WERI-Rb-1 (cell line): Measurements from ENCODE around the gene PSMB11.

Experiments used
- DNase-seq: peaks from one replicate; pipeline ENCODE4 v3.0.0-alpha.2; 2020
- H3K27ac ChIP-seq: fragments of 250-450 bp; sonication (Bioruptor Pico); 2 replicates; pipeline ENCODE4 v1.5.1; 2020; ENCODE audit warnings: mild to moderate bottlenecking, moderate library complexity
- H3K27me3 ChIP-seq: fragments of 250-450 bp; sonication (Bioruptor Pico); 2 replicates; pipeline ENCODE4 v1.5.1; 2021; ENCODE audit warnings: mild to moderate bottlenecking, low read depth, moderate library complexity; ENCODE audit not compliant: insufficient read depth, severe bottlenecking
- H3K36me3 ChIP-seq: fragments of 250-450 bp; sonication (Bioruptor Pico); 2 replicates; pipeline ENCODE4 v1.5.1; 2020; ENCODE audit warnings: mild to moderate bottlenecking, moderate library complexity
- H3K4me3 ChIP-seq: 2 replicates; pipeline ENCODE4 v1.5.1; 2011; ENCODE audit warnings: low read depth, mild to moderate bottlenecking, control low read depth, low read length
- H3K9me3 ChIP-seq: fragments of 250-450 bp; sonication (Bioruptor Pico); 2 replicates; pipeline ENCODE4 v1.5.1; 2021; ENCODE audit warnings: mild to moderate bottlenecking, moderate library complexity; ENCODE audit not compliant: severe bottlenecking
- CTCF ChIP-seq: IDR thresholded peaks from 2 replicates; pipeline ENCODE4 v1.5.1; 2011; ENCODE audit warnings: low read depth, mild to moderate bottlenecking, control low read depth, inconsistent platforms, low read length

Gene PSMB11

GRCh38 chr14:23049011-23049410, 7.0 kb downstream of the PSMB11 start:
- peaks cover 29% of the 10 kb centered on the region for H3K36me3 ChIP-seq
- DNase-seq, result no peak
- TF ChIP-seq CTCF, result no peak

DNA sequence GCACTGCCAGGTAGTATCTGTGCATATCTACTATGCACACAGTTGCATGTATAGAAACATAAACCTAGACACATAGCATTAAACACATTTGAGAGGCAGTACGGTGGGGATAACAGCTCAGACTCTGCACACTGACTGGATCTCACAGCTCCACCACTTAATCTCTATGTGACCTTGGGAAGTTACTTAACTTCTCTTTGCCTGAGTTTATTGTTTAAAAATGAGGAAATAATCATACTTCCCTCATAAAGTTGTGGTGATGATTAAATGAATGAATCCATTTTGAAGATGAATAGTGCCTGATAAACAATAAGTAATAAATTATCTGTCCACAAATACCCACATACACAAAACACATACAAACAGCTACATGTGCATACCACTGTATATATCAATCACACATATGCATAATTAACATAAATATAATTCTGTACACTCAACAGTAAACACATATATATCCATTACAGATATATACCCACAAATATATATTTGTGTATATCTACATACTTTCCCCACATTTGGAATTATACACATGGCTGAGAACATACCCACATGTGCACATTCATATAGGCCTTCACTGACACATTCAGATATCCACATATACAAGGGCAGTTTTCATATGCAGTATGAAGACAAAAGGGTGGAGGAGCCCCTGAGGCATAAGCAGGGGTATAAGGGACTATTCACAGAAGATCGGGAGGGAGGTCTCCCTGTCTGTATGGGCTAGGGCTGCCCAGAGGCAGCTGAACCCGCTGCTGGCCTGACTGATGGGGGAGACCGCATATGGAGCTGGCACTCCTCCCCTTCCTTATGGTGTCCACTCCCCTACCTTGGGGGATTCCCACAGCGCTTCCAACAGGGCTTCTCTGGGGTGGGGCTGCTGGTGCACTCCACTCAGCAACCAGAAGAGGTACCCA, 9.4 kb downstream of the PSMB11 start:
- no peak for DNase-seq
- no peak for TF ChIP-seq CTCF
- Histone ChIP-seq H3K36me3 (peaks cover 31% of the 10 kb centered on the region), H3K9me3 (no peaks in the 10 kb centered on the region), H3K27me3 (no peaks in the 10 kb centered on the region), H3K27ac (peak overlapping the region; percentile 55), H3K4me3 (no peak overlapping the region)

More at GRCh38 chr14:23049011-23049410, 7.0 kb downstream of the PSMB11 start:
- Histone ChIP-seq H3K27me3 (no peaks in the 10 kb centered on the region), H3K27ac (no peak overlapping the region), H3K4me3 (no peak overlapping the region), H3K9me3 (no peaks in the 10 kb centered on the region)

DNA sequence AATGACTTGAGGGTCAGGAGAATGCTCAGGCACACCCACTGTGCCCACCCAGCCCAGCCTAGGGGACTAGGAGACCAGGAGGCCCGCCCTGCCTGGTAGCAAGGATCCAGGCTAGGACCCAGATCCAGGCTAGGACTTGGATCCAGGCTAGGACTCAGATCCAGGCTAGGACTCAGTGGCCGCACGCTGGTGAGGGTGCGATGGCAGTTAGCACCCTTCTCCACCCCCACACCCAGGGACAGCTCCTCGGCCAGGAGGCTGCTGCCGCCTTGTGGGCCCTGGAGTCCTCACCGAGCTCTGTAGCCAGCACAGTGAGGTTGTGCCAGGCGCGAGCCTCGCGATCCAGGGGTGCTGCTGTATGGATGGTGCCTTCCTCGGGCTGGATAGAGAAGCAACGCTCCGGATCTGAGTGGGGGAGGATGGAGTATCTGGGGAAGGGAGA, 10.2 kb downstream of the PSMB11 start:
- no peak overlapping the region for H3K4me3 ChIP-seq
- no peaks in the 10 kb centered on the region for H3K9me3 ChIP-seq
- no peaks in the 10 kb centered on the region for H3K27me3 ChIP-seq
- TF ChIP-seq CTCF, result peak; percentile 96
- peaks cover 31% of the 10 kb centered on the region for H3K36me3 ChIP-seq
- H3K27ac ChIP-seq, result peak overlapping the region; percentile 55
- peak; percentile 86 for DNase-seq

DNA sequence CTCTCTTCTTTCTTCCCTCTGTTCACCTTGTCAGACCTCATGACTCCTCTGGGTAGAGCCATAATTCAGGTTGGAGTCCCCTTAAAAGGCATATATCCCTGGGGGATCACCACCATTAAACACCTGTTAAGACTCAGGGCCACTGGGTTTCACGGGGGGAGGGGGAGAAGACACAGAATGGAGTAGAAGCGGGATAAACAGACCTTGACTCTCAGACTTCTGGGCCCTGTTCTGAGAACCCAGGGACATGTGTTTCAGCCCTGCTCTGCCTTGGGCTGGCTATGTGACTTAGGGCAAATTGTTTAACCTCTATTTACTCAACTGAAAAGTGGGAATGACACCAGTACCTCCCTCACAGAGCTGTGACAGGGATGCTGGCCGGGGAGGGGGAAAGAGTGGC, 10.7 kb downstream of the PSMB11 start:
- TF ChIP-seq CTCF, result no peak
- H3K36me3 ChIP-seq, result peaks cover 31% of the 10 kb centered on the region
- no peaks in the 10 kb centered on the region for H3K27me3 ChIP-seq

DNA sequence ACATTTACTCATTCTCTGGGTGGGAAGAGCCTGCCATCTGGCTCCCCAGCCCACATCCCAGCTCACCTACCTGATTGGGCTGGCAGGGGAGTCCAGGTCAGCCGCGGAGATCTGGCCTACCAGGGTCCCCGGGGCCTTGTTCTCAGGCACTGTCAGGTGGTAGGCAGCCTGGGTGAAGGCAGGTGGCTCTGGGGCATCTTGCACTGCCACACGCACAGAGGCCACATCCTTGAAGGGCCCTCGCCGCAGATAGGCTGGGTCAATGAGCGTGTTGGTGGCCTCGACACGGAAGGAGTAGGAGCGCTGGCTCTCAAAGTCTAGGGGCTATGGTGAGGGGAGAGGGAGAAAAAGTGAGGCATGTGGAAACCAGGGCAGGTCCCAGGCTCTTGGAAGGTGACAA, 11.4 kb downstream of the PSMB11 start:
- Histone ChIP-seq H3K4me3 (no peak overlapping the region), H3K27me3 (no peaks in the 10 kb centered on the region), H3K27ac (peak overlapping the region; percentile 55; the same call in 1 of the 2 replicates), H3K36me3 (peaks cover 29% of the 10 kb centered on the region), H3K9me3 (no peaks in the 10 kb centered on the region)
- no peak for DNase-seq
- TF ChIP-seq CTCF, result no peak

More for the DNA sequence above, 10.7 kb downstream of the PSMB11 start:
- H3K9me3 ChIP-seq, result no peaks in the 10 kb centered on the region
- H3K4me3 ChIP-seq, result no peak overlapping the region
- H3K27ac ChIP-seq, result peak overlapping the region; percentile 55
- peak; percentile 47 for DNase-seq
